ENCODE results near the gene NR3C1. TPM values are rescaled to one million over a fixed set of nuclear protein-coding genes. Genes with fewer than 3 reads are reported as not detected.

Gene NR3C1
- total RNA-seq, 1 experiment from 2014 or later: 17.5 TPM

DNA sequence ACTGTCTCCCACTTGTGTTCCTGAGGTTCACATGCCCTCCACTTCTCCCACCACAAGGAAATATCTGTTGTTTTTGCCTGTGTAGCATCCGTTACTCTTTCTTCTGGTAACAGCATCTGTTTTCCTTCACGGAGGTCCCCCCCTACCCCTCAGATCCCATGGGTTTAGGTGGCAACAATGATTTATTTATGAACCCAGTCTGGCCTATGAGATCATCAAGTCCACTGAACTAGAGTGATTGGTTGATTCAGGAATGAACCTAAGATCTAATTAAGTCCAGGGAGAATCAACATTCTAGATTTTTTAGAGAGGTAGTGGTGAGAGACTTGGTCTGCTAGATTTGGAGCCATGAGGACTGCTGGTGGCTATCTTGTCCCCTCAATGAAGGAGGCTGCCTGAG, 166.8 kb downstream of the NR3C1 start:
- no peak for DNase-seq
- no peak overlapping the region for H3K4me3 ChIP-seq (ENCODE audit: low read depth, low read length)
- BruUV-seq (replicated peaks): no TSS peak
- H3K27me3 ChIP-seq (replicated peaks; ENCODE audit: control insufficient read depth, insufficient read depth, low read length): no peaks in the 10 kb centered on the region
- Mint-ChIP-seq H3K4me3 (ENCODE audit: unreplicated experiment) (no peak overlapping the region), H3K9me3 (ENCODE audit: unreplicated experiment) (no peaks in the 10 kb centered on the region), H3K36me3 (ENCODE audit: insufficient read depth, unreplicated experiment) (no peaks in the 10 kb centered on the region), H3K27ac (ENCODE audit: unreplicated experiment) (no peak overlapping the region), H3K27me3 (ENCODE audit: insufficient read depth, unreplicated experiment) (no peaks in the 10 kb centered on the region), H3K4me1 (ENCODE audit: low read depth, unreplicated experiment) (peaks cover 10% of the 10 kb centered on the region)
- TF ChIP-seq, protein P1, sequence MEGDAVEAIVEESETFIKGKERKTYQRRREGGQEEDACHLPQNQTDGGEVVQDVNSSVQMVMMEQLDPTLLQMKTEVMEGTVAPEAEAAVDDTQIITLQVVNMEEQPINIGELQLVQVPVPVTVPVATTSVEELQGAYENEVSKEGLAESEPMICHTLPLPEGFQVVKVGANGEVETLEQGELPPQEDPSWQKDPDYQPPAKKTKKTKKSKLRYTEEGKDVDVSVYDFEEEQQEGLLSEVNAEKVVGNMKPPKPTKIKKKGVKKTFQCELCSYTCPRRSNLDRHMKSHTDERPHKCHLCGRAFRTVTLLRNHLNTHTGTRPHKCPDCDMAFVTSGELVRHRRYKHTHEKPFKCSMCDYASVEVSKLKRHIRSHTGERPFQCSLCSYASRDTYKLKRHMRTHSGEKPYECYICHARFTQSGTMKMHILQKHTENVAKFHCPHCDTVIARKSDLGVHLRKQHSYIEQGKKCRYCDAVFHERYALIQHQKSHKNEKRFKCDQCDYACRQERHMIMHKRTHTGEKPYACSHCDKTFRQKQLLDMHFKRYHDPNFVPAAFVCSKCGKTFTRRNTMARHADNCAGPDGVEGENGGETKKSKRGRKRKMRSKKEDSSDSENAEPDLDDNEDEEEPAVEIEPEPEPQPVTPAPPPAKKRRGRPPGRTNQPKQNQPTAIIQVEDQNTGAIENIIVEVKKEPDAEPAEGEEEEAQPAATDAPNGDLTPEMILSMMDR (IDR thresholded peaks at IDR 0.05; ENCODE audit: insufficient read depth in 1 of 2, low read depth in 1 of 2, low read length in 1 of 2, severe bottlenecking in 1 of 2, unreplicated experiment in 1 of 2): no peak
- H3K36me3 ChIP-seq (ENCODE audit: control insufficient read depth, insufficient read depth, low read length): no peaks in the 10 kb centered on the region
- H3K4me1 ChIP-seq: no peaks in the 10 kb centered on the region
- CTCF ChIA-PET: no interaction called here
- H3K9me3 ChIP-seq: no peaks in the 10 kb centered on the region
- POLR2A ChIA-PET: no interaction called here
- intact Hi-C loops (cut with micrococcal nuclease; ENCODE audit: unreplicated experiment): no loop called here

DNA sequence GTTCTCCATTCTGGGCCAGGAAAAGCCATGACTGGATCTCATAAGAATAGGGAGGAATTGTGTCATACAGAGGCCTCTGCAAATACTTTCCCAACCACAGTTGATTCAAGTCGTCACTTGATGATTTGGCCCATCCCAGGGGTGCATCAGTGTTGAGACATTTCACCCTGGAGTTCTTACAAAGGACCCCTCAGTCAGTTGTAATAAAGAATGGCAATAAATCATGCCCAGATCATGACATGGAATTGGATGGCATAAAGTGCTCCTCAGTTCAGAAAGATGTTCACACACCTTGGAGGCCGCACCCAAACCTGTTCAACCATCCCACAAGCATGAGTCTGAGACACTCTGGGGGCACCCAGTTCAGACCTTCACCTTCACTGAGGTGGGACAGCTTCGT, 168.1 kb downstream of the NR3C1 start:
- Mint-ChIP-seq H3K4me1 (ENCODE audit: low read depth, unreplicated experiment) (peaks cover 10% of the 10 kb centered on the region), H3K27ac (ENCODE audit: unreplicated experiment) (no peak overlapping the region), H3K36me3 (ENCODE audit: insufficient read depth, unreplicated experiment) (peaks cover 5% of the 10 kb centered on the region), H3K4me3 (ENCODE audit: unreplicated experiment) (no peak overlapping the region), H3K9me3 (ENCODE audit: unreplicated experiment) (no peaks in the 10 kb centered on the region), H3K27me3 (ENCODE audit: insufficient read depth, unreplicated experiment) (no peaks in the 10 kb centered on the region)
- TF ChIP-seq, protein P1 (IDR thresholded peaks at IDR 0.05; ENCODE audit: insufficient read depth in 1 of 2, low read depth in 1 of 2, low read length in 1 of 2, severe bottlenecking in 1 of 2, unreplicated experiment in 1 of 2): no peak
- H3K9me3 ChIP-seq: no peaks in the 10 kb centered on the region
- ChIA-PET CTCF (no interaction called here), POLR2A (no interaction called here)
- no peaks in the 10 kb centered on the region for H3K4me1 ChIP-seq
- no peaks in the 10 kb centered on the region for H3K36me3 ChIP-seq (ENCODE audit: control insufficient read depth, insufficient read depth, low read length)
- DNase-seq: no peak
- H3K4me3 ChIP-seq (ENCODE audit: low read depth, low read length): no peak overlapping the region
- no TSS peak for BruUV-seq (replicated peaks)
- no peaks in the 10 kb centered on the region for H3K27me3 ChIP-seq (replicated peaks; ENCODE audit: control insufficient read depth, insufficient read depth, low read length)
- intact Hi-C loops (cut with micrococcal nuclease; ENCODE audit: unreplicated experiment): no loop called here

DNA sequence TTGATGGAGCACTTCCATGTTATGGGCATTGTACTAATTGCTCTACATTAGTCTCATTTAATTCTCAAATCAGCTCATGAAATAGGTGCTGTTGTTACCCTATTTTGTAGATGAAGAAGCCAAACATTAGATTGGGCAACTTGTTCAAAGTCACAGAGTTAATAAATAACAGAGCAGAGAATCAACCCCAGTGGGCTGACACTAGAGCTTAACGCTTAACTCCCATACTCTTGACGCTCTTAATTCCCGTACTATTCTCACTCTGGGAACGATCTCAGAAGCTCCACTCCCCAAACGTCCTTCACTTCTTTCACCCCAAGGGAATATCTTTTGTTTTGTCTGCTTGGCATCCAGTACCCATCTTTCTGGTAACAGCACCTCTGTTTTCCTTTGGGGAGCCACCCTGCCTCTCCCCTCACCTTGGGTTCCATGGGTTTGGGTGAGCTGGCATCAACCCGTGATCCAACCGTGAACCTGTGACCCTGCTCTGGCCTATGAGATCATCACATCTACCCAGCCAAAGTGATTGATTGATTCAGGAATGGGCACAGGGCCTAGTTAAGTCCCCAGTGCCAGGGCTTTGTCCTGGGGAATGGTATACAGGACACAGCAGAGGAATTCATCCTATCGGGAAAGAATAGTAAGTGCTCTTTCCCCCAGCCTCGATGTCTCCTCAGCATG, 169.2 kb downstream of the NR3C1 start:
- CTCF ChIA-PET: no interaction called here
- Histone ChIP-seq H3K4me3 (ENCODE audit: low read depth, low read length) (no peak overlapping the region), H3K4me1 (no peaks in the 10 kb centered on the region), H3K9me3 (no peaks in the 10 kb centered on the region), H3K36me3 (ENCODE audit: control insufficient read depth, insufficient read depth, low read length) (no peaks in the 10 kb centered on the region), H3K27me3 (replicated peaks; ENCODE audit: control insufficient read depth, insufficient read depth, low read length) (no peaks in the 10 kb centered on the region)
- H3K36me3 Mint-ChIP-seq (ENCODE audit: insufficient read depth, unreplicated experiment): peaks cover 5% of the 10 kb centered on the region
- DNase-seq: no peak
- no peaks in the 10 kb centered on the region for H3K27me3 Mint-ChIP-seq (ENCODE audit: insufficient read depth, unreplicated experiment)
- BruUV-seq (replicated peaks): no TSS peak
- H3K4me1 Mint-ChIP-seq (ENCODE audit: low read depth, unreplicated experiment): peaks cover 10% of the 10 kb centered on the region
- POLR2A ChIA-PET: no interaction called here
- intact Hi-C loops (cut with micrococcal nuclease; ENCODE audit: unreplicated experiment): no loop called here
- no peak overlapping the region for H3K4me3 Mint-ChIP-seq (ENCODE audit: unreplicated experiment)
- no peak overlapping the region for H3K27ac Mint-ChIP-seq (ENCODE audit: unreplicated experiment)
- H3K9me3 Mint-ChIP-seq (ENCODE audit: unreplicated experiment): no peaks in the 10 kb centered on the region
- TF ChIP-seq, protein P1 (IDR thresholded peaks at IDR 0.05; ENCODE audit: insufficient read depth in 1 of 2, low read depth in 1 of 2, low read length in 1 of 2, severe bottlenecking in 1 of 2, unreplicated experiment in 1 of 2): no peak
